Measurements from ENCODE around the gene TMPRSS3. TPM values are rescaled to one million over a fixed set of nuclear protein-coding genes. Genes with fewer than 3 reads are reported as not detected.

The TMPRSS3 gene
- total RNA-seq, 4 donors from 2014 or later = 0.68 to 1.3 TPM; not detected in 2

DNA sequence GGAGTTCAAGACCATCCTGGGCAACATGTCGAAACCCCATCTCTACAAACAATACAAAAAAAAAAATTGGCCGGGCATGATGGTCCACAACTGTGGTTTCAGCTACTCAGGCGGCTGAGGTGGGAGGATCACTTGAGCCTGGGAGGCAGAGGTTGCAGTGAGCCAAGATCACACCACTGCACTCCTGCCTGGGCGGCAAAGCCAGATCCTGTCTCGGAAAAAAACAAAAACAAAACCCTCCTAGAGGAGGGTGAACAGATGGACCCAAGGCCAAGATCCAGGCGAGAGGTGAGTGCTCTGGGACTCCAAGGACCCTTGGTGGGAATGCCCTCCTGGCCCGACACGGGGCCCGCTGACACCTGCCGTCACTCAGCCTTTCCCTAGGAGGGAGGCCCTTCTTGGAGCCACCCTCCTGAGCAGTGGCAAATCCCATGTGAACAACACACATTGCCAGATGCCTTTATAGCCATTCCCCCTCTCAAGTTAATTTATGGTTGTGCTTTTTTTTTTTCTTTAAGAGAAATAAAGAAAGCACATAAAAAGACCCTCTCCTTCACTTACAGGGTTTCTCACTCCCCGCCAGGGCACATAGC lies 45.4 kb downstream of the TMPRSS3 start:
- H3K4me3 ChIP-seq = no peak overlapping the region
- no peak for DNase-seq
- 70 to 90% methylated on average over 4 to 11 of the region's 11 CpGs for WGBS, 2 donors (ENCODE audit: low coverage in 1 of 2)
- H3K27me3 ChIP-seq = no peaks in the 10 kb centered on the region
- TF ChIP-seq CTCF (IDR thresholded peaks at IDR 0.05) (no peak), EP300 (IDR thresholded peaks at IDR 0.05; ENCODE audit: low read depth) (no peak), POLR2AphosphoS5 (IDR thresholded peaks at IDR 0.05) (no peak), POLR2A (IDR thresholded peaks at IDR 0.05) (no peak)
- no peaks in the 10 kb centered on the region for H3K4me1 ChIP-seq
- no peaks in the 10 kb centered on the region for H3K36me3 ChIP-seq
- intact Hi-C loops (cut with DNase I; ENCODE audit: low total_unique reads) = no loop called here
- no peak overlapping the region for H3K27ac ChIP-seq
- H3K9me3 ChIP-seq = peaks cover 0 to 5% of the 10 kb centered on the region in 2 donors
- in situ Hi-C loops (cut with MboI; ENCODE audit: low pct_ligation_motif_present in 1 of 4, low pct_unique_long_range_greater_than_20kb in 1 of 4, low sequenced_read_pairs in 3 of 4) = no loop called here

DNA sequence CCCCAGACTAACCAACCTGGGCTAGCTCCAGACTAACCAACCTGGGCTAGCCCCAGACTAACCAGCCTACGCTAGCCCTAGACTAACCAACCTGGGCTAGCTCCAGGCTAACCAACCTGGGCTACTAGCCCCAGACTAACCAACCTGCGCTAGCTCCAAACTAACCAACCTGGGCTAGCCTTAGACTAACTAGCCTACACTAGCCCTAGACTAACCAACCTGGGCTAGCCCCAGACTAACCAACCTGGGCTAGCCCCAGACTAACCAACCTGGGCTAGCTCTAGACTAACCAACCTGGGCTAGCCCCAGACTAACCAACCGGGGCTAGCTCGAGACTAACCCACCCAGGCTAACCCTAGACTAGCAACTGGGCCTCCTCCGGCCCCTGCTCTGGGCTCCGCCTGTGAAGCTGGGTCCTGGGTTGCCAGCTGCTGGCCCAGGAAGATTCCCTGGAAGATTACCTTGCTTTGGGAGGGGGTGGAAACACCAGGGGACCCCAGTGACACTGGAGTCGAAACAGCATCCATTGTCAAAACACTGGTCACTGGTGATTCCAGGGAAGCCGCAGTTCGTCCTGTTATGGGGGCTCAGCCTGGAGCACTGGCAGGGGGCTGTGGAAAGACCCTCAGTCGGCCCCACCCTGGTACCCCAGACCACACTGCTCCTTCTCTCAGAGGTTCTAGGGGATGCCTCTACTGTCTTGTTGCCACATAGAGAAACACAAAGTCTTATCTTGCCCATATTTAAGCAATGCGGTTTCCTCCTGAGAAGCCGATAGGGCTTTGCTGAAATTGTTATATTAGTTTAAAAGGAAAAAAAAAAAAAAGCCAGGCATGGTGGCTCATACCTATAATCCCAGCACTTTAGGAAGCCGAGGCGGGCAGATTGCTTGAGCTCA lies 46.2 kb downstream of the TMPRSS3 start:
- intact Hi-C loops (cut with DNase I; ENCODE audit: low total_unique reads) (no loop called here), in situ Hi-C loops (cut with MboI; ENCODE audit: low pct_ligation_motif_present in 1 of 4, low pct_unique_long_range_greater_than_20kb in 1 of 4, low sequenced_read_pairs in 3 of 4) (no loop called here)
- 73 to 81% methylated on average over 4 to 14 of the region's 14 CpGs for WGBS, 2 donors (ENCODE audit: low coverage in 1 of 2)
- no peak for DNase-seq
- Histone ChIP-seq H3K9me3 (no peaks in the 10 kb centered on the region), H3K27ac (no peak overlapping the region), H3K27me3 (no peaks in the 10 kb centered on the region), H3K4me3 (no peak overlapping the region), H3K36me3 (no peaks in the 10 kb centered on the region), H3K4me1 (no peaks in the 10 kb centered on the region)
- TF ChIP-seq POLR2A (IDR thresholded peaks at IDR 0.05) = no peak
- TF ChIP-seq CTCF (IDR thresholded peaks at IDR 0.05) = no peak
- TF ChIP-seq POLR2AphosphoS5 (IDR thresholded peaks at IDR 0.05) = no peak
- TF ChIP-seq EP300 (IDR thresholded peaks at IDR 0.05; ENCODE audit: low read depth) = no peak

- H3K27ac ChIP-seq = no peak overlapping the region
- no peaks in the 10 kb centered on the region for H3K9me3 ChIP-seq
- no peak overlapping the region for H3K4me3 ChIP-seq
- 100% methylated on average over 2 of the region's 2 CpGs; no CpG with 5 or more reads in 1 of the 2 donors for WGBS, 2 donors (ENCODE audit: low coverage in 1 of 2)
- no peak for DNase-seq
- H3K4me1 ChIP-seq = no peaks in the 10 kb centered on the region
- H3K36me3 ChIP-seq = no peaks in the 10 kb centered on the region
- TF ChIP-seq POLR2A (IDR thresholded peaks at IDR 0.05) (no peak), CTCF (IDR thresholded peaks at IDR 0.05) (no peak), EP300 (IDR thresholded peaks at IDR 0.05; ENCODE audit: low read depth) (no peak), POLR2AphosphoS5 (IDR thresholded peaks at IDR 0.05) (no peak)
- in situ Hi-C loops (cut with MboI; ENCODE audit: low pct_ligation_motif_present in 1 of 4, low pct_unique_long_range_greater_than_20kb in 1 of 4, low sequenced_read_pairs in 3 of 4) (no loop called here), intact Hi-C loops (cut with DNase I; ENCODE audit: low total_unique reads) (no loop called here)
- H3K27me3 ChIP-seq = no peaks in the 10 kb centered on the region
Measured at GRCh38 chr21:42348762-42349161, 47.1 kb downstream of the TMPRSS3 start.

DNA sequence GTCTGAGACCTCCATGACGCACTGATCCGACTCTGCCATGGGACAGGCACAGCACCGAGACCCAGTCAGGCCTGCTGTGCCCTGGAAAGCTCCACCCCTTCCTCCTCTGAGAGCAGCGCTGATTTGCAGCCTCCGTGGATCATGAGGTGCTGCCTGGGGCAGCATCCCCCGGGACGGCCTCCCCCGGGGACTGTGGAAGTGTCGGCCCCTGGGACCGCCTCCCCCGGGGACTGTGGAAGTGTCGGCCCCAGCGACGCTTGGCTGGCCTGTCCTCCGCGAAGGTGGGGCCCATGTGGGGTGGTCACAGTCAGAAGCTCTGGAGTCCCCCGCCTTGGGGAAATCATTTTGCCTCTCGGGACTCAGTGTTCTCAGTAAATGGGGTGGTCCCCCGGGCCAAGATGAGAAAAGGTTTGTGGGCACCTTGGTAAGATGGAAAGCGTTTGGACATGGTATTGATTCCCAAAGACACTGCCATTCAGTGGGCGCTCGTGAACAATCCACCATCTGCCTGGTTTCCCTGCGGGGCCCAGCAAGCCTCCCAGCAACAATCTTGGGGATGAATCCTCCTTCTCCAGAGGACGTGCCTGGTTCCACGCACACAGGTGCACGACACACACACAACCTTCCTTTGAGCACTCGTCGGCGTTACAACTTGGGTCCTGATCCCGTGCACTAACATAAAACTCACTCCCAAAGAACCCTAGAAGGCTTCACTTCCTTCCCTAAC lies 48.1 kb downstream of the TMPRSS3 start:
- H3K27me3 ChIP-seq = no peaks in the 10 kb centered on the region
- H3K9me3 ChIP-seq = no peaks in the 10 kb centered on the region
- DNase-seq = no peak
- intact Hi-C loops (cut with DNase I; ENCODE audit: low total_unique reads) = no loop called here
- TF ChIP-seq CTCF (IDR thresholded peaks at IDR 0.05) (no peak), POLR2AphosphoS5 (IDR thresholded peaks at IDR 0.05) (no peak), EP300 (IDR thresholded peaks at IDR 0.05; ENCODE audit: low read depth) (no peak), POLR2A (IDR thresholded peaks at IDR 0.05) (no peak)
- whole genome bisulfite sequencing, 2 donors (ENCODE audit: low coverage in 1 of 2) = 84 to 86% methylated on average over 5 to 21 of the region's 30 CpGs
- no peaks in the 10 kb centered on the region for H3K4me1 ChIP-seq
- H3K4me3 ChIP-seq = no peak overlapping the region
- in situ Hi-C loops (cut with MboI; ENCODE audit: low pct_ligation_motif_present in 1 of 4, low pct_unique_long_range_greater_than_20kb in 1 of 4, low sequenced_read_pairs in 3 of 4) = no loop called here
- no peak overlapping the region for H3K27ac ChIP-seq
- H3K36me3 ChIP-seq = no peaks in the 10 kb centered on the region
